C4-2B (cell line): Measurements from ENCODE around the gene TMEM40.
"Not testable (repeated sequence)": the region's sequence is repeated elsewhere in the genome, so short reads cannot be mapped to it uniquely, and the experiment has no call there.

Source experiments
- H3K27ac ChIP-seq: fragments of 450-650 bp; 2 replicates; pipeline ENCODE4 v1.5.1; 2017
- CTCF ChIP-seq: fragments of 450-650 bp; conservative IDR thresholded peaks from 2 replicates; pipeline ENCODE4 v1.5.1; 2017; ENCODE audit warnings: mild to moderate bottlenecking
- ZFX ChIP-seq: fragments of 450-650 bp; IDR thresholded peaks from 2 replicates; pipeline ENCODE4 v1.6.1; 2017

The TMEM40 gene

GRCh38 chr3:12785096-12785495 is 26.0 kb upstream of the TMEM40 start:
- H3K27ac ChIP-seq = no peak overlapping the region

GRCh38 chr3:12782172-12782815 is 23.2 kb upstream of the TMEM40 start:
- H3K27ac ChIP-seq = no peak overlapping the region
- no peak for TF ChIP-seq CTCF
- no peak for TF ChIP-seq ZFX

More at GRCh38 chr3:12785096-12785495, 26.0 kb upstream of the TMEM40 start:
- TF ChIP-seq CTCF (no peak), ZFX (no peak)

GRCh38 chr3:12780751-12781150 is 21.7 kb upstream of the TMEM40 start:
- H3K27ac ChIP-seq = no peak overlapping the region
- TF ChIP-seq ZFX (no peak), CTCF (no peak)

GRCh38 chr3:12777171-12777570 is 18.1 kb upstream of the TMEM40 start:
- no peak for TF ChIP-seq CTCF
- no peak overlapping the region for H3K27ac ChIP-seq

GRCh38 chr3:12775970-12776369 is 16.9 kb upstream of the TMEM40 start:
- H3K27ac ChIP-seq = not testable (repeated sequence)

- H3K27ac ChIP-seq = no peak overlapping the region
- TF ChIP-seq ZFX (no peak), CTCF (no peak)
These were observed 16.2 kb upstream of the TMEM40 start for GRCh38 chr3:12775226-12775625.

GRCh38 chr3:12774619-12775018 is 15.6 kb upstream of the TMEM40 start:
- no peak for TF ChIP-seq CTCF
- TF ChIP-seq ZFX = no peak
- H3K27ac ChIP-seq = no peak overlapping the region

- TF ChIP-seq ZFX = no peak
- TF ChIP-seq CTCF = no peak
- no peak overlapping the region for H3K27ac ChIP-seq
These were observed 14.6 kb upstream of the TMEM40 start for GRCh38 chr3:12773710-12774086.
